Large intestine (tissue), 3 donors: ENCODE data around the gene PCID2. TPM values are rescaled to one million over a fixed set of nuclear protein-coding genes. Genes with fewer than 3 reads are reported as not detected.
"Not testable (repeated sequence)": the region's sequence is repeated elsewhere in the genome, so short reads cannot be mapped to it uniquely, and the experiment has no call there.

Source experiments
- DNase-seq, 2 donors: peaks; one replicate each; pipeline versions ENCODE4 v3.0.0 to v3.0.0-alpha.2; 2013
- H3K27ac ChIP-seq: one replicate; pipeline ENCODE4 v1.5.1; 2013; ENCODE audit warnings: low read length
- H3K27me3 ChIP-seq: 2 replicates; pipeline ENCODE4 v1.6.1; 2013; ENCODE audit warnings: low read length; ENCODE audit not compliant: control insufficient read depth, insufficient read depth
- H3K36me3 ChIP-seq: 2 replicates; pipeline ENCODE4 v1.6.1; 2013; ENCODE audit warnings: low read length; ENCODE audit not compliant: control insufficient read depth, insufficient read depth
- H3K4me1 ChIP-seq: one replicate; pipeline ENCODE4 v1.6.1; 2013; ENCODE audit warnings: low read length; ENCODE audit not compliant: control insufficient read depth, insufficient read depth
- H3K4me3 ChIP-seq: one replicate; pipeline ENCODE4 v1.5.1; 2013; ENCODE audit warnings: low read length
- H3K9me3 ChIP-seq: one replicate; pipeline ENCODE4 v1.6.1; 2013; ENCODE audit warnings: mild to moderate bottlenecking, low read depth, low read length, moderate library complexity; ENCODE audit not compliant: control insufficient read depth
- WGBS: methylation state at CpG from one replicate; pipeline ENCODE4 v1.1.5; 2013; ENCODE audit warnings: low lambda C conversion rate; ENCODE audit not compliant: insufficient coverage; 5-methylcytosine and 5-hydroxymethylcytosine counted together
- polyA plus RNA-seq: library from polyadenylated mRNA; unstranded; fragments of 120-200 nt; gene quantifications from one replicate; pipeline ENCODE4 v1.2.1, GENCODE V29; 2013

The PCID2 gene
- polyA plus RNA-seq, 1 donor = 52.0 TPM

DNA sequence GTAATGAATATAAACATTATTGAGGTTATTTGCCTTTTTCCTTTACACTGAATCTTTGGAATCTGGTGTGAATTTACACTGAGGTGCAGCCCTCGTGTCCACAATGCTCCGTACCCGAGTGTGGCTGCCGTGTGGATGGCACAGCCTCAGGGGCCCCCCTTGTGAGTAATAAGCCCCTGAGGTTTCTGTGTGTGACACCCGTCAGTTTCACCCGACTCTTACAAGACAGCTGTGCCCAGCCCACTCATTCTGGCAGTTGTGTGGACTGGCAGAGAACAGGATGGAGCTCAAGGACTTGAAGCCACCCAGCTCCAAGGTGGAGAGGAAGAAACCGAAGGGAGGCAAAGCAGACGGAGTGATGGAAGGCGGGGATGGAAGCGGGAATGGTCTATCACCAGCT is 42.2 kb downstream of the PCID2 start:
- WGBS = 100% methylated on average over 3 of the region's 10 CpGs
- Histone ChIP-seq H3K27me3 (peaks cover 13% of the 10 kb centered on the region), H3K4me3 (no peak overlapping the region), H3K4me1 (peaks cover 16% of the 10 kb centered on the region), H3K9me3 (no peaks in the 10 kb centered on the region), H3K27ac (no peak overlapping the region), H3K36me3 (peaks cover 4% of the 10 kb centered on the region)
- no peak for DNase-seq

DNA sequence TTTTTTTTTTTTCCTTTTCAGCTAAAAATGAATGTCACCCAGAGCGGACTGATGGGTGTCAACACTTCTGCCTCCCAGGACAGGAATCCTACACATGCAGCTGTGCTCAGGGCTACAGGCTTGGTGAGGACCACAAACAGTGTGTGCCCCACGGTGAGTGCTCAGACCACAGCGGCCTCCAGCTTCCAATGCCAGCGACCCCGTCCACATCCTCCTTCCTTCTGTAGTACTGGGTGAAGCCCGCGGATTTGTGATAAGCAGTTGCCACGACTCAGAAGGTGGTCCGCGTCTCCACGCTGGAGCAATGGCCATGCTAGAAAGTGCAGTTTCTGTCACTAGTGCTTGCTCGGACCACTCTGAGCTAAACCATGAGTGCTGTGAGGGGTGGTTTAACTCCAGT is 44.0 kb downstream of the PCID2 start:
- no CpG with 5 or more reads among the region's 12 CpGs for WGBS
- Histone ChIP-seq H3K27ac (no peak overlapping the region), H3K4me3 (no peak overlapping the region), H3K9me3 (no peaks in the 10 kb centered on the region), H3K36me3 (no peaks in the 10 kb centered on the region), H3K4me1 (peaks cover 6% of the 10 kb centered on the region), H3K27me3 (peaks cover 25% of the 10 kb centered on the region)
- DNase-seq = no peak

DNA sequence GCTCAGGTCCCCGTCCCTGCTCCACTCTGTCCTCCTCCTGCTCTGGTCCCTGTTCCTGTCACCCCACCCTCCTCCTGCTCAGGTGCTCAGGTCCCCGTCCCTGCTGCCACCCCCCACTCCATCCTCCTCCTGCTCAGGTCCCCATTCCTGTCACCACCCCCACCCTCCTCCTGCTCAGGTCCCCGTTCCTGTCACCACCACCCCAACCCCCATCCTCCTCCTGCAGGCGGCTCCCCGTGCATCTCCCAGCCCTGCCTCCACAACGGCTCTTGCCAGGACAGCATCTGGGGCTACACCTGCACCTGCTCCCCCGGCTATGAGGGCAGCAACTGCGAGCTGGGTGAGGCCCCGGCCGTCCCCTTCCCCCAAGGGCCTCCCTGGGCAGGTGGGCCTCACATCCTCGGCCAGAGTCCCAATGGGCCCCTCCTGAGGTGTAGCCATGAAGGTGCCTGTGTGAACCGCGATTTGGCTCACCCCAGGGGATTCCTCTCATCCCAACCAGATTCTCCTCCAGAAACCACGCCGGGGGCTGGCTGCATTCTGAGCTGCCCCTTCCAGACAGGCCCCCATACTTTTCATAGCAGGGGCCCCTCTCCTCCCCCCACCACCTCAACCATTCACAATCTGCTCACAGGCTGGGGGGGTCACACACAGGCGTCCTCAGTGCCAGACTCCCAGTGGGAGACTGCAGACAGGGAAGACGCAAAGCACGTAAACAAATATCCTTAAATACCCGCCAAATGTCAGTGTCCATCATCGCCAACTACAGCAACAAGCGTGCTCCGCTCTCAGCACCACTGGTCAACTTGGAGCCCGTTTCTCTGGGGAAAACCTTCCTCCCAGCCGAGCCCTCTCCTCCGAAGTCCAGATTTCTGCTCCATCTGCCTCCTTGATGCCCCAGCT is 45.4 kb downstream of the PCID2 start:
- Histone ChIP-seq H3K4me1 (peaks cover 11% of the 10 kb centered on the region), H3K9me3 (no peaks in the 10 kb centered on the region), H3K36me3 (no peaks in the 10 kb centered on the region), H3K27ac (no peak overlapping the region), H3K27me3 (peaks cover 25% of the 10 kb centered on the region), H3K4me3 (no peak overlapping the region)
- DNase-seq = no peak
- WGBS = no CpG with 5 or more reads among the region's 25 CpGs

DNA sequence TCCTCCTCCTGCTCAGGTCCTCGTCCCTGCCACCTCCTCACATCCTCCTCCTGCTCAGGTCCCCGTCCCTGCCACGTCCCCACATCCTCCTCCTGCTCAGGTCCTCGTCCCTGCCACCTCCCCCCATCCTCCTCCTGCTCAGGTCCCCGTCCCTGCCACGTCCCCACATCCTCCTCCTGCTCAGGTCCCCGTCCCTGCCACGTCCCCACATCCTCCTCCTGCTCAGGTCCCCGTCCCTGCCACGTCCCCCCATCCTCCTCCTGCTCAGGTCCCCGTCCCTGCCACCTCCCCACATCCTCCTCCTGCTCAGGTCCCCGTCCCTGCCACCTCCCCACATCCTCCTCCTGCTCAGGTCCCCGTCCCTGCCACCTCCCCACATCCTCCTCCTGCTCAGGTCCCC is 46.5 kb downstream of the PCID2 start:
- Histone ChIP-seq H3K27me3 (peaks cover 25% of the 10 kb centered on the region), H3K4me1 (peaks cover 14% of the 10 kb centered on the region)
- H3K4me3 ChIP-seq, DNase-seq, H3K27ac ChIP-seq, H3K36me3 ChIP-seq, H3K9me3 ChIP-seq: not testable (repeated sequence)
- no CpG with 5 or more reads among the region's 13 CpGs for WGBS

DNA sequence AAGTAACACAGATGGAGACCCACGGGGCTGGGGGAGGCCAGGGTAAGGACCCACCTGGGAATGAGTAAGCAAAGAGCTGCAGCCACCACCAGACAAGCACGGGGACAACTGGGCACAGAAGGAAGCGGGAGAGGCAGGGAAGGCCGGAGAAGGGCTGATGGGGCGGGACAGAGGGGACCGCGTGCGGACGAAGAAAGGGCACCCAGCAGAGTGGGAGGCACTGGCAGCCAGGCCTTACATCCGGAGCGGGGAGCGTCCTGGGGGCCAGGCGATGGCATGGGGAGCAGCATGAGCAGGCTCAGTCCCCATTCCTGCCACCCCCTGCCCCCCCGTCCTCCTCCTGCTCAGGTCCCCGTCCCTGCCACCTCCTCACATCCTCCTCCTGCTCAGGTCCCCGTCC is 47.0 kb downstream of the PCID2 start:
- no CpG with 5 or more reads among the region's 16 CpGs for whole genome bisulfite sequencing
- no peak for DNase-seq
- no peak overlapping the region for H3K4me3 ChIP-seq
- peaks cover 14% of the 10 kb centered on the region for H3K4me1 ChIP-seq
- no peaks in the 10 kb centered on the region for H3K9me3 ChIP-seq
- no peak overlapping the region for H3K27ac ChIP-seq
- no peaks in the 10 kb centered on the region for H3K36me3 ChIP-seq
- peaks cover 25% of the 10 kb centered on the region for H3K27me3 ChIP-seq

DNA sequence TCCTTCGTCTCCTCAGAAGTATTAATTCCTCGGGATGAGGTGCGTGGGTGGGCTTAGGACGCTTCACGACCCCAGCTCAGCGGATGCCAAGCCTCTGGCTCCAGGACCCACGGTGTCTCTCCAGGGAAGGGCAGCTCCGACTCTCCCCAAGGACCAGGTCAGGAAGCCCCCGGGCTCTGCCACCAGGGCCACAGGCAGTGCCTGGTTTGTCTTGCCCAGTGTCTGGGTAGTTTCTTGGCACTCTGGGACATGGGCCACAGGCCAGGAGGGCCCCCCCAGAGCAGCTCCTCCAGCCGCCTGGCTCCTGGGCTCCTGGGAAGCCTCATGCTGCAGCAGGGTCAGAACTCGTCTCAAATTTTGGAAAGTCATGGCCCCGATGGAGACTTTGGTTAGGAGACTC is 47.5 kb downstream of the PCID2 start:
- peaks cover 14% of the 10 kb centered on the region for H3K4me1 ChIP-seq
- H3K4me3 ChIP-seq = no peak overlapping the region
- no peaks in the 10 kb centered on the region for H3K36me3 ChIP-seq
- no peaks in the 10 kb centered on the region for H3K9me3 ChIP-seq
- DNase-seq = no peak
- no CpG with 5 or more reads among the region's 12 CpGs for WGBS
- H3K27ac ChIP-seq = no peak overlapping the region
- peaks cover 25% of the 10 kb centered on the region for H3K27me3 ChIP-seq

DNA sequence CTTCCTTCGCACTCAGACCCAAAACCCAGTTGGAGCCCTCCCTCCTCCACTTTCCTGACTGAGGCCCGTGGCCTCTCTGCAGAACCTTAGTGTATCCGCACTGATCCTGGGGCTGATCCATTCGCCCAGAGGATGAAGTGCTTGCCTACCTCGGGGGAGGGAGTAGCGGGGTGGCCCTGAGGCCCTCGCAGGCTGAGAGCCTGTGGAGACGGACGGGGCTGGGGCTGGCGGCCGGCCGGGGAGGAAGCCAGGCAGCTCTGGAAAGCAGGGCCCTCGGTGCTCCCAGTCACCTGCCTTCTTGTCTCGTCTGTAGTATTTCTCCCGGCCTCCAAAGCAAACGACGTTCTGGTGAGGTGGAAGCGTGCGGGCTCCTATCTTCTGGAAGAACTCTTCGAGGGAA is 48.8 kb downstream of the PCID2 start:
- Histone ChIP-seq H3K4me3 (no peak overlapping the region), H3K9me3 (peaks cover 3% of the 10 kb centered on the region), H3K27ac (no peak overlapping the region), H3K27me3 (peaks cover 25% of the 10 kb centered on the region), H3K4me1 (peaks cover 14% of the 10 kb centered on the region), H3K36me3 (no peaks in the 10 kb centered on the region)
- no CpG with 5 or more reads among the region's 20 CpGs for WGBS
- no peak for DNase-seq

DNA sequence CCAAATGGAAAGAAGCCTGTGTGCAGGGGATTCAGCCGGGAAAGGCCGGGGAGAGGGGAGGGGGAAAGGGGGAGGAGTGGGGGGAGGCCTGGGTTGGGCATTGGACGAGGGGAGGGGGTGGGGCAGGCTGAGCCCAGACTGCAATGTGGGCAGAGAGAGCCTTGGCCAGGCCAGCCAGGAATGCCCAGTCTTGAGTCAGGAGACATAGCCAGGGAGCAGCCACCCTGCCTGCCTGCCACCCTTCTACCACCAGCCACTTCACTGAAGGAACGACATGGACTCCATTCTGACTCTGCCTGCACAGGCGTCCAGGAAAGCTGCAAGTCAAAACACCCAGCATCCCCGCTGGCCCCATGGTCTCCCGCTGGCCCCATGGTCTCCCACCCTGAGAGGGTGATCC is 49.5 kb downstream of the PCID2 start:
- no CpG with 5 or more reads among the region's 7 CpGs for WGBS
- H3K9me3 ChIP-seq = peaks cover 3% of the 10 kb centered on the region
- no peaks in the 10 kb centered on the region for H3K36me3 ChIP-seq
- H3K27ac ChIP-seq = no peak overlapping the region
- peaks cover 14% of the 10 kb centered on the region for H3K4me1 ChIP-seq
- DNase-seq = no peak
- H3K4me3 ChIP-seq = no peak overlapping the region
- H3K27me3 ChIP-seq = peaks cover 25% of the 10 kb centered on the region

DNA sequence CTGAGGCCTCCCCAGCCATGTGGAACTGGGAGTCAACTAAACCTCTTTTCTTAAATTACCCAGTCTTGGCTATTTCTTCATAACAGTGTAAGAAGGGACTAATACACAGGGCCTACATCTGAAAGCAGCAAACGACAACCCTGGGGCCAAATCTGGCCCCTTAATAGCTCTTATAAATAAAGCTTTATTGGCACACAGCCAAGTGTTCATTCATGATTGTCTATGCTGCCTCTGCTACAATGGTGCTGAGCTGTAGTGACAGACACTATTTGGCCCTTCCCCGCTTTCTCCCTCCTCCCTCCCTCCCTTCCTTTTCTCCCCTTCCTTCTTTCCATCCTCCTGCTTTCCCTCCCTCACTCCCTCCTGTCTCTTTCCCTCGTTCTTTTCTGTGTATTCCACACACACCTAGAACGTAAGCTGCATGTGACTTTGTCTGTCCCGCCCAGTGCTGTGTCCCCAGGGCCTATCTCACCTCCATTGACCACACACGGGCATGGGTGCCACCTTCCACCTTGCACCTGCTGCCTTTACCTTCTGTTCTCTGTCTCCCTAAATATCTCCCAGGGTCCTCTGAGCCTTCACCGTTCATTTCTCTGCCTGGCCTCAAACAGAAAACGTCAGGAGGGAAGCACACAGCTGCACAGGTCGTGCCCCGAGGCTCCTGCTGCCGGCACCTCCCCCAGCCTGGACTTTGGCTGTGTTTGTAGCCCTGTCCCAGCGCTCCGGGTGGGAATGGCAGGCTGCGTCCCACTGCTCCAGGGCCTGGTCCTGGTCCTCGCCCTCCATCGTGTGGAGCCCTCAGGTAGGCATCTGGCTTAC is 50.3 kb downstream of the PCID2 start, which contains the start of gene PROZ:
PROZ (plus strand) TSS at position 720 of the 819 bp plus-strand sequence; CDS start at position 733, 13 bp downstream.
- H3K27me3 ChIP-seq = peaks cover 20% of the 10 kb centered on the region
- H3K36me3 ChIP-seq = no peaks in the 10 kb centered on the region
- peak; percentile 39 to 74 for DNase-seq
- H3K27ac ChIP-seq = no peak within 1 kb of the TSS
- peaks cover 17% of the 10 kb centered on the region for H3K4me1 ChIP-seq
- 60% methylated on average over 2 of the region's 16 CpGs for WGBS
- H3K9me3 ChIP-seq = peaks cover 3% of the 10 kb centered on the region
- H3K4me3 ChIP-seq = no peak within 1 kb of the TSS

DNA sequence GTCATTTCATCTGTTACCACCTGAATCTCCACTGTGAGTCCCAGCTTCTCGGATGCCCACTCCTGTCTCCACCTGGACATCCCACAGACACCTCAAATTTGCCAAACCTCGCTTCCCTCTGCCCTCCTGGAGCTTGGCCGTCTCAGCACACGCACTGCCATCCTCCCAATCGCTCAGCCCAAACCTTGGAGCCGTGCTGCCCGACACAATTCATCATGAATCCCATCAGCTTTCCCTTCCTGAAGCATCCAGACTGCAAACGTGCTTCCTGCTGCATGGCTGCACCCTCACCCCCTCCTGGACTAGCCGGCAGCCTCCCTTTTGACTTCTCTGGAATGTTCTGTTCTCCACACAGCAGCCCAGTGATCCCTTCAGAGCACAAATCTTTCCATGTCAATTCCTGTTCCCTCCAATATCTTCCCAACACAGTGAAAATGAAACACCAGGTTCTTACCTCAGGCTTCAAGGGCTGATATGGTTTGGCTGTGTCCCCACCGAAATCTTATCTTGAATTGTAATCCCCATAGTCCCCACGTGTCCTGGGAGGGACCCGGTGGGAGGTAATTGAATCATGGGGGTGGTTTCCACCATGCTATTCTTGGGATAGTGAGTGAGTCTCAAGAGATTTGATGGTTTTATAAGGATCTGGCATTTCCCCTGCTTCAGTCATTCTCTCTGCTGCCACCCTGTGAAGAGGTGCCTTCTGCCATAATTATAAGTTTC is 51.1 kb downstream of the PCID2 start:
- no peak overlapping the region for H3K4me3 ChIP-seq
- H3K27me3 ChIP-seq = peaks cover 14% of the 10 kb centered on the region
- H3K4me1 ChIP-seq = peaks cover 15% of the 10 kb centered on the region
- H3K36me3 ChIP-seq = no peaks in the 10 kb centered on the region
- no CpG with 5 or more reads among the region's 12 CpGs for WGBS
- DNase-seq = no peak
- H3K27ac ChIP-seq = no peak overlapping the region
- H3K9me3 ChIP-seq = peaks cover 3% of the 10 kb centered on the region
